GM15510 (cell line): Measurements from ENCODE around the gene GPA33.

ENCODE experiments used
- POLR2A ChIP-seq: IDR thresholded peaks from 3 replicates; pipeline ENCODE4 v1.6.1; 2011; ENCODE audit warnings: borderline replicate concordance; ENCODE audit not compliant: insufficient read length; ENCODE audit errors: extremely low read depth

The GPA33 gene

GRCh38 chr1:167013108-167013929 lies 76.9 kb downstream of the GPA33 start:
- TF ChIP-seq POLR2A: no peak

DNA sequence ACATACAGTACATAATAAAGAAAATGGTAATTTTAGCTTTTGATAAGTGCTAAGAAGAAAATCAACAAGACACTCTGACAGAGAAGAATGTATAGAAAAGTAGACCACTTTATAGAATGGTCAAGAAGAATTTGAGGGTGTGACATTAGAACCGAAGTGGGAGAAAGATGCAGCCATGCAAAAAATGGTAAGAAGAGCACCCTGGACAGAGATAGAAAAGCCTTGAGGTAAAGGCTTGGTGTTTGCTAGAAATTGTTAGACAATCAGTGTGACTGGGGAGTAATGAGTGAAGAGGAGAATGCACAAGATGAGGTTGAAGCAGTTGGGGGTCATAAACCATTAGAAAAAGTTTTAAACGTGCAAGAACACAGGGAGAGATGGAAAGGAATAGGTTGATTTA lies 77.6 kb downstream of the GPA33 start:
- TF ChIP-seq POLR2A: no peak

- no peak for TF ChIP-seq POLR2A
These were observed 78.5 kb downstream of the GPA33 start for GRCh38 chr1:167011560-167012191.

DNA sequence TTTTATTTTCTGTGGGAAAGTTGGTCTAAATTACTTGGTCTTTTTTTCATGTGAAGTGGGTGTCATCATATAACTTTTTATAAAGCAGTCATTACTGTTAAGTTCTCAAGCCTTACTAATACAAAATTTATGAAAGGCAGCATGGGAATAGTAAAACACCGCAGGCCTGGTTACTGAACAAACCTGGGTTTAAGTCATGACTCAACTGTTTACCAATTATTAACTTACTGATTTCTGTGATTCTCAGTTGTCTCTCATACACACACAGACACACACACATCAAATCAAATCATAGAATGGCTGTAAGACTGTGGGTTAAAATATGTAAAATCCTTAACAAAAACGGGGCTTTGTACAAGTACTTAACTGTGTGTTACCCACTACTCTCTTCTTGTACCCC lies 86.5 kb downstream of the GPA33 start:
- no peak for TF ChIP-seq POLR2A
